ENCODE results near the gene NCDN. TPM values are rescaled to one million over a fixed set of nuclear protein-coding genes. Genes with fewer than 3 reads are reported as not detected.

Gene NCDN
- total RNA-seq, 1 experiment from 2014 or later, result 39.2 TPM

DNA sequence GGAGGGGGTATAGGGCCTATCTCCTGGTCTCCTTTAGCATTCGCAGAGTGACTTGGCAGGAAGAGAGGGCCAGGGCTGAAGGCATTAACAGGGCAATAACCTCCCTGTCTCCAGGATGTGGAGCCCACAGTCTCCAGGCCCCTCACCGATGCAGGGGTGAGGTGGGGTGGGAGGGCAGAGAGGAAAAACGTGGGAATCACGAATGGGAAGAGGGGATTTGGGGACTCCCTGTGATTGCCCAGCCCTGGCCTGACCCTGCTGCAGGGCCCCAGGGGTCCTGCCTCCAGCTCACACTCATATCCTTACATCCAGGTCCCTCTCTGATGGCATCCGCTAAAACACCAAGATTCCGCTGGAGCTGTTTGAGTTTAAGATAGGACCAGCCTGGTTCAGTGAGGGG, 30.1 kb downstream of the NCDN start:
- no peak overlapping the region for H3K4me3 Mint-ChIP-seq
- no peaks in the 10 kb centered on the region for H3K9me3 Mint-ChIP-seq
- ChIA-PET CTCF (no interaction called here), POLR2A (interaction anchor here (0.6 kb wide), 1 partner anchor 19 kb away, joined by 3 read pairs; no protein-coding TSS in a partner anchor)
- DNase-seq (ENCODE audit: low spot score) (no peak), ATAC-seq (no peak)
- H3K27ac Mint-ChIP-seq, result no peak overlapping the region
- peaks cover 10% of the 10 kb centered on the region; the same call in 1 of the 2 replicates for H3K4me1 Mint-ChIP-seq
- no peaks in the 10 kb centered on the region for H3K36me3 Mint-ChIP-seq
- no peaks in the 10 kb centered on the region; the same call in 1 of the 2 replicates for H3K27me3 Mint-ChIP-seq (ENCODE audit: low read depth)
- TF ChIP-seq FOXK1 (CRISPR knock-in tag; IDR thresholded peaks at IDR 0.05) (no peak), SMAD4 (CRISPR knock-in tag; IDR thresholded peaks at IDR 0.05) (no peak), CREM (CRISPR knock-in tag; IDR thresholded peaks at IDR 0.05) (no peak), NR1H2 (CRISPR knock-in tag; IDR thresholded peaks at IDR 0.05) (no peak), NR2C2 (CRISPR knock-in tag; IDR thresholded peaks at IDR 0.05) (no peak), ZNF219 (CRISPR knock-in tag; IDR thresholded peaks at IDR 0.05; ENCODE audit: borderline replicate concordance) (no peak), MXD4 (CRISPR knock-in tag; IDR thresholded peaks at IDR 0.05; ENCODE audit: borderline replicate concordance) (no peak), SMAD3 (CRISPR knock-in tag; IDR thresholded peaks at IDR 0.05; ENCODE audit: borderline replicate concordance) (no peak)
- TF ChIP-seq, protein P1, sequence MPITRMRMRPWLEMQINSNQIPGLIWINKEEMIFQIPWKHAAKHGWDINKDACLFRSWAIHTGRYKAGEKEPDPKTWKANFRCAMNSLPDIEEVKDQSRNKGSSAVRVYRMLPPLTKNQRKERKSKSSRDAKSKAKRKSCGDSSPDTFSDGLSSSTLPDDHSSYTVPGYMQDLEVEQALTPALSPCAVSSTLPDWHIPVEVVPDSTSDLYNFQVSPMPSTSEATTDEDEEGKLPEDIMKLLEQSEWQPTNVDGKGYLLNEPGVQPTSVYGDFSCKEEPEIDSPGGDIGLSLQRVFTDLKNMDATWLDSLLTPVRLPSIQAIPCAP (CRISPR knock-in tag; IDR thresholded peaks at IDR 0.05), result no peak
- TF ChIP-seq, protein P2, sequence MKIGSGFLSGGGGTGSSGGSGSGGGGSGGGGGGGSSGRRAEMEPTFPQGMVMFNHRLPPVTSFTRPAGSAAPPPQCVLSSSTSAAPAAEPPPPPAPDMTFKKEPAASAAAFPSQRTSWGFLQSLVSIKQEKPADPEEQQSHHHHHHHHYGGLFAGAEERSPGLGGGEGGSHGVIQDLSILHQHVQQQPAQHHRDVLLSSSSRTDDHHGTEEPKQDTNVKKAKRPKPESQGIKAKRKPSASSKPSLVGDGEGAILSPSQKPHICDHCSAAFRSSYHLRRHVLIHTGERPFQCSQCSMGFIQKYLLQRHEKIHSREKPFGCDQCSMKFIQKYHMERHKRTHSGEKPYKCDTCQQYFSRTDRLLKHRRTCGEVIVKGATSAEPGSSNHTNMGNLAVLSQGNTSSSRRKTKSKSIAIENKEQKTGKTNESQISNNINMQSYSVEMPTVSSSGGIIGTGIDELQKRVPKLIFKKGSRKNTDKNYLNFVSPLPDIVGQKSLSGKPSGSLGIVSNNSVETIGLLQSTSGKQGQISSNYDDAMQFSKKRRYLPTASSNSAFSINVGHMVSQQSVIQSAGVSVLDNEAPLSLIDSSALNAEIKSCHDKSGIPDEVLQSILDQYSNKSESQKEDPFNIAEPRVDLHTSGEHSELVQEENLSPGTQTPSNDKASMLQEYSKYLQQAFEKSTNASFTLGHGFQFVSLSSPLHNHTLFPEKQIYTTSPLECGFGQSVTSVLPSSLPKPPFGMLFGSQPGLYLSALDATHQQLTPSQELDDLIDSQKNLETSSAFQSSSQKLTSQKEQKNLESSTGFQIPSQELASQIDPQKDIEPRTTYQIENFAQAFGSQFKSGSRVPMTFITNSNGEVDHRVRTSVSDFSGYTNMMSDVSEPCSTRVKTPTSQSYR (CRISPR knock-in tag; IDR thresholded peaks at IDR 0.05), result no peak
- TF ChIP-seq, protein P3, sequence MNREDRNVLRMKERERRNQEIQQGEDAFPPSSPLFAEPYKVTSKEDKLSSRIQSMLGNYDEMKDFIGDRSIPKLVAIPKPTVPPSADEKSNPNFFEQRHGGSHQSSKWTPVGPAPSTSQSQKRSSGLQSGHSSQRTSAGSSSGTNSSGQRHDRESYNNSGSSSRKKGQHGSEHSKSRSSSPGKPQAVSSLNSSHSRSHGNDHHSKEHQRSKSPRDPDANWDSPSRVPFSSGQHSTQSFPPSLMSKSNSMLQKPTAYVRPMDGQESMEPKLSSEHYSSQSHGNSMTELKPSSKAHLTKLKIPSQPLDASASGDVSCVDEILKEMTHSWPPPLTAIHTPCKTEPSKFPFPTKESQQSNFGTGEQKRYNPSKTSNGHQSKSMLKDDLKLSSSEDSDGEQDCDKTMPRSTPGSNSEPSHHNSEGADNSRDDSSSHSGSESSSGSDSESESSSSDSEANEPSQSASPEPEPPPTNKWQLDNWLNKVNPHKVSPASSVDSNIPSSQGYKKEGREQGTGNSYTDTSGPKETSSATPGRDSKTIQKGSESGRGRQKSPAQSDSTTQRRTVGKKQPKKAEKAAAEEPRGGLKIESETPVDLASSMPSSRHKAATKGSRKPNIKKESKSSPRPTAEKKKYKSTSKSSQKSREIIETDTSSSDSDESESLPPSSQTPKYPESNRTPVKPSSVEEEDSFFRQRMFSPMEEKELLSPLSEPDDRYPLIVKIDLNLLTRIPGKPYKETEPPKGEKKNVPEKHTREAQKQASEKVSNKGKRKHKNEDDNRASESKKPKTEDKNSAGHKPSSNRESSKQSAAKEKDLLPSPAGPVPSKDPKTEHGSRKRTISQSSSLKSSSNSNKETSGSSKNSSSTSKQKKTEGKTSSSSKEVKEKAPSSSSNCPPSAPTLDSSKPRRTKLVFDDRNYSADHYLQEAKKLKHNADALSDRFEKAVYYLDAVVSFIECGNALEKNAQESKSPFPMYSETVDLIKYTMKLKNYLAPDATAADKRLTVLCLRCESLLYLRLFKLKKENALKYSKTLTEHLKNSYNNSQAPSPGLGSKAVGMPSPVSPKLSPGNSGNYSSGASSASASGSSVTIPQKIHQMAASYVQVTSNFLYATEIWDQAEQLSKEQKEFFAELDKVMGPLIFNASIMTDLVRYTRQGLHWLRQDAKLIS (CRISPR knock-in tag; IDR thresholded peaks at IDR 0.05; ENCODE audit: borderline replicate concordance), result no peak
- TF ChIP-seq, protein P4, sequence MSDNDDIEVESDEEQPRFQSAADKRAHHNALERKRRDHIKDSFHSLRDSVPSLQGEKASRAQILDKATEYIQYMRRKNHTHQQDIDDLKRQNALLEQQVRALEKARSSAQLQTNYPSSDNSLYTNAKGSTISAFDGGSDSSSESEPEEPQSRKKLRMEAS (CRISPR knock-in tag; IDR thresholded peaks at IDR 0.05), result no peak
- TF ChIP-seq, protein P5, sequence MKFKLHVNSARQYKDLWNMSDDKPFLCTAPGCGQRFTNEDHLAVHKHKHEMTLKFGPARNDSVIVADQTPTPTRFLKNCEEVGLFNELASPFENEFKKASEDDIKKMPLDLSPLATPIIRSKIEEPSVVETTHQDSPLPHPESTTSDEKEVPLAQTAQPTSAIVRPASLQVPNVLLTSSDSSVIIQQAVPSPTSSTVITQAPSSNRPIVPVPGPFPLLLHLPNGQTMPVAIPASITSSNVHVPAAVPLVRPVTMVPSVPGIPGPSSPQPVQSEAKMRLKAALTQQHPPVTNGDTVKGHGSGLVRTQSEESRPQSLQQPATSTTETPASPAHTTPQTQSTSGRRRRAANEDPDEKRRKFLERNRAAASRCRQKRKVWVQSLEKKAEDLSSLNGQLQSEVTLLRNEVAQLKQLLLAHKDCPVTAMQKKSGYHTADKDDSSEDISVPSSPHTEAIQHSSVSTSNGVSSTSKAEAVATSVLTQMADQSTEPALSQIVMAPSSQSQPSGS (CRISPR knock-in tag; IDR thresholded peaks at IDR 0.05; ENCODE audit: borderline replicate concordance, low read depth), result no peak
- TF ChIP-seq, protein P6, sequence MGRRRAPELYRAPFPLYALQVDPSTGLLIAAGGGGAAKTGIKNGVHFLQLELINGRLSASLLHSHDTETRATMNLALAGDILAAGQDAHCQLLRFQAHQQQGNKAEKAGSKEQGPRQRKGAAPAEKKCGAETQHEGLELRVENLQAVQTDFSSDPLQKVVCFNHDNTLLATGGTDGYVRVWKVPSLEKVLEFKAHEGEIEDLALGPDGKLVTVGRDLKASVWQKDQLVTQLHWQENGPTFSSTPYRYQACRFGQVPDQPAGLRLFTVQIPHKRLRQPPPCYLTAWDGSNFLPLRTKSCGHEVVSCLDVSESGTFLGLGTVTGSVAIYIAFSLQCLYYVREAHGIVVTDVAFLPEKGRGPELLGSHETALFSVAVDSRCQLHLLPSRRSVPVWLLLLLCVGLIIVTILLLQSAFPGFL (CRISPR knock-in tag; IDR thresholded peaks at IDR 0.05; ENCODE audit: borderline replicate concordance), result no peak
- TF ChIP-seq, protein P7, sequence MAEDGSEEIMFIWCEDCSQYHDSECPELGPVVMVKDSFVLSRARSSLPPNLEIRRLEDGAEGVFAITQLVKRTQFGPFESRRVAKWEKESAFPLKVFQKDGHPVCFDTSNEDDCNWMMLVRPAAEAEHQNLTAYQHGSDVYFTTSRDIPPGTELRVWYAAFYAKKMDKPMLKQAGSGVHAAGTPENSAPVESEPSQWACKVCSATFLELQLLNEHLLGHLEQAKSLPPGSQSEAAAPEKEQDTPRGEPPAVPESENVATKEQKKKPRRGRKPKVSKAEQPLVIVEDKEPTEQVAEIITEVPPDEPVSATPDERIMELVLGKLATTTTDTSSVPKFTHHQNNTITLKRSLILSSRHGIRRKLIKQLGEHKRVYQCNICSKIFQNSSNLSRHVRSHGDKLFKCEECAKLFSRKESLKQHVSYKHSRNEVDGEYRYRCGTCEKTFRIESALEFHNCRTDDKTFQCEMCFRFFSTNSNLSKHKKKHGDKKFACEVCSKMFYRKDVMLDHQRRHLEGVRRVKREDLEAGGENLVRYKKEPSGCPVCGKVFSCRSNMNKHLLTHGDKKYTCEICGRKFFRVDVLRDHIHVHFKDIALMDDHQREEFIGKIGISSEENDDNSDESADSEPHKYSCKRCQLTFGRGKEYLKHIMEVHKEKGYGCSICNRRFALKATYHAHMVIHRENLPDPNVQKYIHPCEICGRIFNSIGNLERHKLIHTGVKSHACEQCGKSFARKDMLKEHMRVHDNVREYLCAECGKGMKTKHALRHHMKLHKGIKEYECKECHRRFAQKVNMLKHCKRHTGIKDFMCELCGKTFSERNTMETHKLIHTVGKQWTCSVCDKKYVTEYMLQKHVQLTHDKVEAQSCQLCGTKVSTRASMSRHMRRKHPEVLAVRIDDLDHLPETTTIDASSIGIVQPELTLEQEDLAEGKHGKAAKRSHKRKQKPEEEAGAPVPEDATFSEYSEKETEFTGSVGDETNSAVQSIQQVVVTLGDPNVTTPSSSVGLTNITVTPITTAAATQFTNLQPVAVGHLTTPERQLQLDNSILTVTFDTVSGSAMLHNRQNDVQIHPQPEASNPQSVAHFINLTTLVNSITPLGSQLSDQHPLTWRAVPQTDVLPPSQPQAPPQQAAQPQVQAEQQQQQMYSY (CRISPR knock-in tag; IDR thresholded peaks at IDR 0.05), result no peak
- TF ChIP-seq, protein P8, sequence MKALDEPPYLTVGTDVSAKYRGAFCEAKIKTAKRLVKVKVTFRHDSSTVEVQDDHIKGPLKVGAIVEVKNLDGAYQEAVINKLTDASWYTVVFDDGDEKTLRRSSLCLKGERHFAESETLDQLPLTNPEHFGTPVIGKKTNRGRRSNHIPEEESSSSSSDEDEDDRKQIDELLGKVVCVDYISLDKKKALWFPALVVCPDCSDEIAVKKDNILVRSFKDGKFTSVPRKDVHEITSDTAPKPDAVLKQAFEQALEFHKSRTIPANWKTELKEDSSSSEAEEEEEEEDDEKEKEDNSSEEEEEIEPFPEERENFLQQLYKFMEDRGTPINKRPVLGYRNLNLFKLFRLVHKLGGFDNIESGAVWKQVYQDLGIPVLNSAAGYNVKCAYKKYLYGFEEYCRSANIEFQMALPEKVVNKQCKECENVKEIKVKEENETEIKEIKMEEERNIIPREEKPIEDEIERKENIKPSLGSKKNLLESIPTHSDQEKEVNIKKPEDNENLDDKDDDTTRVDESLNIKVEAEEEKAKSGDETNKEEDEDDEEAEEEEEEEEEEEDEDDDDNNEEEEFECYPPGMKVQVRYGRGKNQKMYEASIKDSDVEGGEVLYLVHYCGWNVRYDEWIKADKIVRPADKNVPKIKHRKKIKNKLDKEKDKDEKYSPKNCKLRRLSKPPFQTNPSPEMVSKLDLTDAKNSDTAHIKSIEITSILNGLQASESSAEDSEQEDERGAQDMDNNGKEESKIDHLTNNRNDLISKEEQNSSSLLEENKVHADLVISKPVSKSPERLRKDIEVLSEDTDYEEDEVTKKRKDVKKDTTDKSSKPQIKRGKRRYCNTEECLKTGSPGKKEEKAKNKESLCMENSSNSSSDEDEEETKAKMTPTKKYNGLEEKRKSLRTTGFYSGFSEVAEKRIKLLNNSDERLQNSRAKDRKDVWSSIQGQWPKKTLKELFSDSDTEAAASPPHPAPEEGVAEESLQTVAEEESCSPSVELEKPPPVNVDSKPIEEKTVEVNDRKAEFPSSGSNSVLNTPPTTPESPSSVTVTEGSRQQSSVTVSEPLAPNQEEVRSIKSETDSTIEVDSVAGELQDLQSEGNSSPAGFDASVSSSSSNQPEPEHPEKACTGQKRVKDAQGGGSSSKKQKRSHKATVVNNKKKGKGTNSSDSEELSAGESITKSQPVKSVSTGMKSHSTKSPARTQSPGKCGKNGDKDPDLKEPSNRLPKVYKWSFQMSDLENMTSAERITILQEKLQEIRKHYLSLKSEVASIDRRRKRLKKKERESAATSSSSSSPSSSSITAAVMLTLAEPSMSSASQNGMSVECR (CRISPR knock-in tag; IDR thresholded peaks at IDR 0.05; ENCODE audit: borderline replicate concordance), result no peak
- TF ChIP-seq, protein P9, sequence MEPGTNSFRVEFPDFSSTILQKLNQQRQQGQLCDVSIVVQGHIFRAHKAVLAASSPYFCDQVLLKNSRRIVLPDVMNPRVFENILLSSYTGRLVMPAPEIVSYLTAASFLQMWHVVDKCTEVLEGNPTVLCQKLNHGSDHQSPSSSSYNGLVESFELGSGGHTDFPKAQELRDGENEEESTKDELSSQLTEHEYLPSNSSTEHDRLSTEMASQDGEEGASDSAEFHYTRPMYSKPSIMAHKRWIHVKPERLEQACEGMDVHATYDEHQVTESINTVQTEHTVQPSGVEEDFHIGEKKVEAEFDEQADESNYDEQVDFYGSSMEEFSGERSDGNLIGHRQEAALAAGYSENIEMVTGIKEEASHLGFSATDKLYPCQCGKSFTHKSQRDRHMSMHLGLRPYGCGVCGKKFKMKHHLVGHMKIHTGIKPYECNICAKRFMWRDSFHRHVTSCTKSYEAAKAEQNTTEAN (CRISPR knock-in tag; IDR thresholded peaks at IDR 0.05), result no peak

Measured in WTC11 (cell line).